Stimulated activated CD8-positive, alpha-beta memory T cell treated with anti-CD3 and anti-CD28 coated beads, Interleukin-7, amount 100 ng/mL, for 24 hours (primary cell): ENCODE measurements around the gene HAUS5.

Source experiments
- DNase-seq: peaks from one replicate; pipeline ENCODE4 v3.0.0-alpha.2; 2020; ENCODE audit warnings: low read depth

Gene HAUS5

DNA sequence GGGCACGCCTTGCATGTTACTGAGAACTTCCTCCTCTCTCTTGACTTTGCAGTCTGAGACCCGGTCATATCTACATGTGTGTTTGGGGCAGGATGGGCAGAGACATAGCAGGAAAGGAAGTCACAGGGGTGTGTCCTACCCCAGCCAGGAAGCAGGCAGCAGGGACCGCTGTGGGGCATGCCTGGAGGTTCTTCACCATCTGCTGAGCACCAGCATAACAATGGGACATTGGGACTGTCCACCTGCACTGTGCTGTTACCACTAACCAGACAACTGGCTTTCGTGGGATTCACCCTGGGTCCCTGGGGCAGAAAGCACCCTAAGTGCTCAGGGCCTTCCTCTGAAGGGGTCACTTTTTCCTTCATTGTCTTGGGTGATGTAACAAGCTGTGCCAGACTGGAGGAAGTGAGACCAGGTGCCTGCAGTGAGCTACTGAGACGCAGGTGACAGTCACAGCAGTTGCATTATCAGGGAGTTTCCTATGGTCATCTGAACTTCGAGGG, 2.6 kb upstream of the HAUS5 start:
- no peak for DNase-seq

DNA sequence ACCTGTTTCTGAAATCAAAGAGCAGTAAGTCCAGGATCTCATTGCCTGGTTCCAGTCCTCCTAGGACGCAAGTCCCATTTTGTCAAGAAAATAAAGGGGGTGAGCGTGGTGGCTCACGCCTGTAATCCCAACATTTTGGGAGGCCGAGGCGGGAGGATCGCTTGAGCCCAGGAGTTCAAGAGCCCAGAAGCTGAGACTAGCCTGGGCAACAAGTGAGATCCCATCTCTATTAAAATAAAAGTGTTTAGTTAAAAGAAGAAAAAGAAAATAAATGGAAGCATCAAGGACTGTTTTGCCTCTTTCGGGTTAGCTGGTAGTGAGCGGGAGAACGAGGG, 344 bp upstream of the HAUS5 start:
- no peak for DNase-seq

DNA sequence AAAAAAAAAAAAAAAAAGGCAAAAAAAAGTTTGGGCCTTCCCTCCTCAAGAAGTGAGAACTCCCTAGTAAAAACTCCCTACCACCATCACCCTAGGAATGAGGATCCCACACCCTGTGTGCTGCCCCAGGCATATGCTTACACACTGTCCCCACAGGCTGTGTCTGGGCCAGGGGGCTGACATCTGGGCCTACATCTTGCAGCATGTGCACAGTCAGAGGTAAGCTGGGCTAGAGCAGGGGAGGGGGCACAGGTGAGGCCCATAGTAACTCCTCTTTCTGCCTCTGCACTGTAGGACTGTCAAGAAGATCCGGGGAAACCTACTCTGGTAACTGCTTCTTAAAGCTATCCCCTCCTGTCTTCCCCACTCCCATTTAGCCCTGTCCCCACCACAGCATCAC, 1.0 kb downstream of the HAUS5 start:
- DNase-seq: no peak

DNA sequence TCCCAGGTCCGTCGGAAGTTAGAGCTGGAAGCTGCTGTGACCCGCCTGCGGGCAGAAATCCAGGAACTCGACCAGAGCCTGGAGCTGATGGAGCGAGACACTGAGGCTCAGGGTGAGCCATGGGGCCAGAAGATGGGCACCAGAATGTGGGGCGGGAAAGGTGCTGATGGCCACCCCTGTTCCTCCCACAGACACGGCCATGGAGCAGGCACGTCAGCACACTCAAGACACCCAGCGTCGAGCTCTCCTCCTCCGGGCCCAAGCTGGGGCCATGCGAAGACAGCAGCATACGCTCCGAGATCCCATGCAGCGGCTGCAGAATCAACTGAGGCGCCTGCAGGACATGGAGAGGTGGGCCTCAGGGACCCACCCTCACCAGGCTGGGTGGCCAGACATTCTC, 2.5 kb downstream of the HAUS5 start:
- DNase-seq: no peak

DNA sequence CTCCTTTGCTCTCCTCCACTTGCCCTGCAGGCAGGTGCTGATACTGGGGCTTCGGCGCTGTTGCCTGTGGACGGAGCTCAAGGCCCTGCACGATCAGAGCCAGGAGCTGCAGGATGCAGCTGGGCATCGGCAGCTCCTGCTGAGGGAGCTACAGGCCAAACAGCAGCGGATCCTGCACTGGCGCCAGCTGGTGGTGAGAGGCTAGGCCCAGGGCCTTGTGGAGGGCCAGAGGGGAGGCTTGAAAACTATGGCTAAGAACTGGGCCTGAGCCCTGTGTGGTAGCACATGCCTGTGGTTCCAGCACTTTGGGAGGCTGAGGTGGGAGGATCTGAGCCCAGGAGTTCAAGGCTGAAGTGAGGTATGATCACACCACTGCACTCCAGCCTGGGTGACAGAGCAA, 6.3 kb downstream of the HAUS5 start:
- no peak for DNase-seq

DNA sequence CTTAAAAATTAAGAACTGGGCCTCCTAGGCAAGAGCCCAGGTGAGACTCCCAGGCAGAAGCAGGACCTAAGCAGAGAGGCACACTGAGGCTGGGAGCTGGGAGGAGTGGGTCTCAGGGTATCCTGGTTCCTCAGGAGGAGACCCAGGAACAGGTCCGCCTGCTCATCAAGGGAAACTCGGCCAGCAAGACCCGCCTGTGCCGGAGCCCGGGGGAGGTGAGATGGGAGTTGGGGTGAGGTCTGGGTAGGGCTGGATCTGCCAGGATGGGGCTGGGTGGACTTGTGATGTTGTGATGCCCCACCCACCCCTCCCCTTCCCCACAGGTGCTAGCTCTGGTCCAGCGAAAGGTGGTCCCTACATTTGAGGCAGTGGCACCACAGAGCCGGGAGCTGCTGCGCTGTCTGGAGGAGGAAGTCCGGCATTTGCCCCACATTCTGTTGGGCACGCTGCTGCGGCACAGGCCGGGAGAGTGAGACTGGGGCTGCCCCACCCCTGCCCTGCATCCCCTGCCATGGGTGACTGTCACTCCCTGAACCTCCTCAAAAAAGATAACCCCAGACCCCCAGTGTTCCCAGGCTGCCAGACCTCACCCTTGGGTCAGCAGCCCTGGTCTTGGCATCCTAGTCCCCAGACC, 6.9 kb downstream of the HAUS5 start:
- DNase-seq: no peak

DNA sequence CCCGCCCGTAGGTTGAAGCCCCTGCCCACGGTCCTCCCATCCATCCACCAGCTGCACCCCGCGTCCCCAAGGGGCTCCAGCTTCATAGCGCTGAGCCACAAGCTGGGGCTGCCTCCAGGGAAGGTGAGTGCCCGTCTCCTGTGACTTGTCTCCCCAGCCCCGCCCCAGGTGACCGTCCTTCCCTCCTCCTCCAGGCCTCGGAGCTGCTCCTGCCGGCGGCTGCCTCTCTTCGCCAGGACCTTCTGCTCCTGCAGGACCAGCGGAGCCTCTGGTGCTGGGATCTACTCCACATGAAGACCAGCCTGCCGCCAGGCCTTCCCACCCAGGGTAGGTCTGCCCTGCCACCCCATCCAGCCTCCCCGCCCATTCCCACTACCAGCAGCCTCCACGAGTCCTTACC, 7.5 kb downstream of the HAUS5 start:
- DNase-seq: no peak

DNA sequence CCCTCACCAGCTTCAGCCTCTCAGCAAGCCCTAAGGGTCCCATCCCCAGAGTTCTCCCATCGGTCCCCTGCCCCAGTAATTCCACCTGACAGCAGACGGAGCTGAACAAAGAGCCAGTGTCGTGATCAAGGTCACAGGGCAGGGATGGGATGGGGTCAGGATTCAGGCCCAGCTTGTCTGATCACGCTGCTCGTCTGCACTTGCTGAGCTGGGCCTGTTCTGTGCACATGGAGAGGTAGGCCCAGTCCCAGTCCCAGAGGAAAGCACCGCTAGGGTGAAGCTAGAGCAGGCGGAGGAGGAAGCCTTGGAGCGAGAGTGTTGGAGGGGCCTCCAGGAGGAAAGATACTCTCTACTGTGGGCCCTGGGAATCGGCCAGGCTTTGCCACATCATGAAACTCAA, 9.2 kb downstream of the HAUS5 start:
- no peak for DNase-seq

DNA sequence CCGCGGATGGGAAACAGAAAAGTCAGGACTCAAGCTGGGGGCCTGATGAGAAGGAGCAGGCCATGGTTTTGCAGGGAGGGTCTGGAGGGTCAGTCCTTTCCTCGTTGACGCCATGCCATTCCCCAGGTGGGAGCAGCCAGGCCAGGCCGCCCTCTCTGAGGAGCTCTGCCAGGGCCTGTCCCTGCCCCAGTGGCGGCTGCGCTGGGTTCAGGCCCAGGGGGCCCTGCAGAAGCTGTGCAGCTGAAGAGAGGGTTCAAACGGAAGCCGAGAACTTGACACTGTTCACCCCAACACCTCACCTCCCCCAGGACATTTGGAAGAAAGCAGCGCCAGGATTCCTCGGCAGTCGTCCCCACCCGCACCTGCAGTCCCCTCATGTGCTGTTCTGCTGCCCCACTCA, 10.2 kb downstream of the HAUS5 start:
- no peak for DNase-seq

DNA sequence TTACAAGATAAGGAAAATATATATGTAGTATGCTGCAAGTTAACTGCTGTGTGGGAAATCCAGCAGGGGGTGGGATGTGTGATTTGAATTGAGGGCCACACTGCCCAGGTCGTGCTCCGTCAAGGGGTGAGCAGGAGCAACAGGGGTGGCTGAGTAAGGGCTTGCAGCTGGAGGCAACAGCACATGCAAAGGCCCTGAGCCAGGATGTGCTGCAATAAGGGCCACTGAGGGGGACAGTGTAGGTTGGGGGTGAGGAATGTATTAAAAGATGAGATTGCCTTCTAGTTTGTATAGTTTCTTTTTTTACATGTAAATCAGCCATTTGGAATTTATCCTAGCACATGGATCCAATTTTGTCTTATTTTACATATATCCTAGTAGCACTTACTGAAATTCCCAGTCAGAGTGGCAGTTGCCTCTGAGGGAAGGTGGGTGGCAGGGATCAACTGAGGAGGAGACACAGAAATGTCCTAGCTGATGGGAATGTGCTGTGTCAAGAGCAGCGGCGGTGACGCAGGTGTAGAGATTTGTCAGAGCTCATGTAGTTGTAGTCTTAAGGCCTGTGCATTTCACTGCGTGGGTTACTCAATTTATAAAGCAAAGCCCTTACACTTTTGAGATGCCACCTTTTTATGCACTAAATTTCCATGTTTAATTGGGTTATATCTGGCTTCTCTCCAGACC, 10.9 kb downstream of the HAUS5 start:
- DNase-seq: no peak

DNA sequence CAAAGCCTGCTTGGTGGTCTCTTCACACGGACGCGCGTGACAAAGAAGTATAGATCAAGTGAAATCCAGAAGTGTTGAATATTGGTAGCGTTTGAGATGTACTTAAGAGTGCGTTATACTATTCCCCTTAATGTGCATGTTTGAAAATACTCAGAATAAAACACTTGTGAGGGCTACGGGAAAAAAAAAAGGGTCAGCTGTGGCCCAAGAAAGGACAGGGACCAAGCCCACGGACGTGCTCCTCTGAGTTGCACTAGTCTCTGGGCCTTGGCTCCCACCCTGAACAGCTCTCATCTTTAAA, 15.7 kb downstream of the HAUS5 start:
- no peak for DNase-seq

DNA sequence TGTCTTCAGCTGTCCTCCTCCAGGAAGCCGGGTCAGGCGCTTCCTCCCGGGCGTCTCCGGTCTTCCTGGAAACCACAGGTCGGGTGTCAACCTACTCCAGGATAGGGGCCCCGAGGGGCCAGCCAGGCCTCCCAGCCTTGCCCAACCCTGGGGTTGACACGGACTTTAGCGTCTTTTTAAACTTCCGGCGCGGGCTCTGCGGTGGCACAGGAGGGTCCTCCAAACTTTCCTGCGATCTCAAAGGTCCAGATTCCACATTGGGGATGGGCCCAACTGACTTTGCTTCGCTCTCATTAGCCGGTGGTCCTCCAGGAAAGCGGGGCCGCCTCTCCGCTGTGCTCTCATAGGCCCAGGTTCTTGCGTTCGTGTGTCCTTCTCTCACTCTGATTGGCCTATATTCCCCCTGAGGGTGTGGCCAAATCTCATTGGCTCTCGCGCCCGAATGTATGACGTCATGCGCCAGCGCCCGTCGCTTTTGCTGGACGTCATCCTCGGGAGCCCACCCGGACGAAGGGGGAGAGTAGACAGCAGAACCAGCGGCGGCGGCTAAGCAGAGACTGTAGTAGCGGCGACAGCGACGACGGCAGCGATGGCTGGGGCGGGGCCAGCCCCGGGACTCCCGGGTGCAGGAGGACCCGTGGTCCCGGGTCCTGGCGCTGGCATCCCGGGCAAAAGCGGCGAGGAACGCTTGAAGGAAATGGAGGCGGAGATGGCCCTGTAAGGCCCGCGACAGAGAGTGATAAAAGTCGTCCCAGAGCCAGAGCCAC, 16.2 kb downstream of the HAUS5 start, which contains the start of gene RBM42:
RBM42 (plus strand) TSS at position 472 of the 767 bp plus-strand sequence; CDS start at position 590, 118 bp downstream.
- DNase-seq: peak; percentile 97

DNA sequence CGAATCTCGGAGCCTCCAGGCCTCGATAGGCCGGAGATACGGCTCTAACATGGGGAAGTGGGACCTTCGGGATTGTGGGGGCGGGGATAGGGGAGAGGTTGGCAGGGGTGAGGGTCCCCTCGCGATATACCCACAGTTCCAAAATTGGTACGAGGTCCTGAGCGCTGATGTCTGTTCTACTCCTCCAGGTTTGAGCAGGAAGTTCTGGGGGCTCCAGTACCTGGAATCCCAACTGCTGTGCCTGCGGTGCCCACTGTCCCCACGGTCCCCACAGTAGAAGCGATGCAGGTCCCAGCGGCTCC, 16.7 kb downstream of the HAUS5 start:
- DNase-seq: no peak

DNA sequence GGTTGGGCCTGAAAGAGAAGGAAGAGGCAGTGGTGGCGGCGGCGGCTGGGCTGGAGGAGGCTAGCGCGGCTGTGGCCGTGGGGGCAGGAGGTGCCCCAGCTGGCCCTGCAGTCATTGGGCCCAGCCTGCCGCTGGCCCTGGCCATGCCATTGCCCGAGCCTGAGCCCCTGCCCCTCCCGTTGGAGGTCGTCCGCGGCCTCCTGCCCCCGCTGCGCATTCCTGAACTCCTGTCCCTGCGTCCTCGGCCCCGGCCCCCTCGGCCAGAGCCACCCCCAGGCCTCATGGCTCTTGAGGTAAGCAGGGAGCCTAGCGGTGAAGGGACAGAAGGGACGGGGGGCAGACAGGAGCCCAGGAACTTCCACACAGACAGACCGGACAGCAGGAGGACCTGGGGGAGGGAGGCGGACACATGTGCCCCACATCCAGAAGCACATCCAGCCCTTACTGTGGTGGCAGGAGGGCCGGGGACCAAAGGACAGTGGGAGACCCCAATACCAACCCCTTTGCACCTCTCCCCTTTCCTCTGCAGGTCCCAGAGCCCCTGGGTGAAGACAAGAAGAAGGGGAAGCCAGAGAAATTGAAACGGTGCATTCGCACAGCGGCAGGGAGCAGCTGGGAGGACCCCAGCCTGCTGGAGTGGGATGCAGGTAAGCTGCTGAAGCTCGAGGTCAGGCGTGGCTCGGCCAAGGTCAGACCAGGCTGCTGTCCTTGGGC, 21.3 kb downstream of the HAUS5 start:
- DNase-seq: no peak

DNA sequence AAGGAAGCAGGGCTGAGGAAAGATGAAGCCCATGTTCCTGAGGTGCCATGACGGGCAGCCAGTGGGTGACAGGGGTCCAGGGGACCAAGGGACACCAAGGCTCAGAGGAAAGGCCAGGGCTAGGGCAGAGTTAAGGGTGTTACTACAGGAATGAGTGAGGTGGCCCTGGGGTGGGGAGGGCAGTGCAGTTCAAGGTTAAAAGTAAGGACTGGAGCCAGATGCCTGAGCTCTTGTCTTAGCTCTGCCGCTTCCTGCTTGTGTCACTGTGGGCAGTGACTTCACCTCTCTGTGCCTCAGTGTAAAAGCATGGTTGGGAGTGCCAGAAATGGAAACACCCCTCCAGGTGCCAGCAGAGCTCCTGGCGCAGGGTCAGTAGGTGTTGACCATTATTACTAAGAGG, 24.1 kb downstream of the HAUS5 start:
- no peak for DNase-seq

DNA sequence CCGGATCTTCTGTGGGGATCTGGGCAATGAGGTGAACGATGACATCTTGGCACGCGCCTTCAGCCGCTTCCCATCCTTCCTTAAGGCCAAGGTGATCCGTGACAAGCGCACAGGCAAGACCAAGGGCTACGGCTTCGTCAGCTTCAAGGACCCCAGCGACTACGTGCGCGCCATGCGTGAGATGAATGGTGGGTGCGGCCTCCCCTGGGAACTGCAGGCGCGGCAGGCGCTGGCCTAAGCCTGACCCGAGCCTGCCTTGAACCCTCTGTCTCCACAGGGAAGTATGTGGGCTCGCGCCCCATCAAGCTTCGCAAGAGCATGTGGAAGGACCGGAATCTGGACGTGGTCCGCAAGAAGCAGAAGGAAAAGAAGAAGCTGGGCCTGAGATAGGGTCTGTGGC, 24.6 kb downstream of the HAUS5 start:
- DNase-seq: no peak

DNA sequence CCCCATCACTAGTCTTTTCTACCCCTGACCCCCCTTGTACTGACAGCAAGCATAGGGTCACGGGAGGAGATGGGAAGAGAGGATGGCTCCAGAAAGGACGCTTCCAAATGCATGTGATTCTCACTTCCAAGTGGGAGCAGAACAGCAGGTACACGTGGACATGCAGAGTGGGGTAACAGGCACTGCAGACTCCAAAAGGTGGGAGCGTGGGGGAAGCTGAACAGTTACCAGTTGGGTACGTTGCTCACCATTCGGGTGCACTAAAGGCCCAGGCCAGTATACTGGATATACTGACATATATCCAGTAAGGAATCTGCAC, 26.7 kb downstream of the HAUS5 start:
- DNase-seq: no peak

DNA sequence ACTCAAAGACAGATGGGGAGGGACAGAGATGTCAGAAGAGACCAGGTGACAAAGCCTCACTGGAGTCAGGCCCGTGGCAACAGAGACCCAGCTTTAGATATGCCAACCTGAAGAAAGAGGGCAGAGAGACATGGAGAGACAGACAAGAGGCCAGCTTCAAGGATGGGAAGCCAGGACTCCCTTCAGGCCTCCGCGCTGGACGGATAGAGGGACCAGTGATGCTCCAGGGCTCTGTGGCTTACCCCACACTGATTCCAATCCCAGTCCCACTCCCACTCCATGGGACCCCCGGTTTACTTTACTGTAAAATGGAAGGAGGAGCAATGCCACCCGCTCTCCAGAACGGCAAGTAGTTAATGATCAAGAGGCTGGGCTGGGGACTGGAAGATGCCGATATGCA, 27.3 kb downstream of the HAUS5 start:
- no peak for DNase-seq

DNA sequence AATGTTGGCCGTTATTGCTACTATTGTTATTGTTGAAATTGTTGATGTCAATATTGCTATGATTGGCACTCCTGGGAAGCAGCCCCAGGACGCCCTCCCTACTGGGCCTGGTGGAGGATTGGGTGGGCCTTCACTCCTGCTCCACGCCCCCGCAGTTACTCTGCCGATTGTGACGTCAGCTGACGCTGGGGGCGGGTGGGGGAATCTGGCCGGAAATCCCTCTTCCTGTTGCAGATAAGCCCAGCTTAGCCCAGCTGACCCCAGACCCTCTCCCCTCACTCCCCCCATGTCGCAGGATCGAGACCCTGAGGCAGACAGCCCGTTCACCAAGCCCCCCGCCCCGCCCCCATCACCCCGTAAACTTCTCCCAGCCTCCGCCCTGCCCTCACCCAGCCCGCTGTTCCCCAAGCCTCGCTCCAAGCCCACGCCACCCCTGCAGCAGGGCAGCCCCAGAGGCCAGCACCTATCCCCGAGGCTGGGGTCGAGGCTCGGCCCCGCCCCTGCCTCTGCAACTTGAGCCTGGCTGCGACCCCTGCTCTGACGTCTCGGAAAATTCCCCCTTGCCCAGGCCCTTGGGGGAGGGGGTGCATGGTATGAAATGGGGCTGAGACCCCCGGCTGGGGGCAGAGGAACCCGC, 29.1 kb downstream of the HAUS5 start, which contains the start of gene ETV2:
ETV2 (plus strand) TSS at position 231 of the 637 bp plus-strand sequence. CDS start 716 bp downstream, outside the sequence.
- DNase-seq: no peak

DNA sequence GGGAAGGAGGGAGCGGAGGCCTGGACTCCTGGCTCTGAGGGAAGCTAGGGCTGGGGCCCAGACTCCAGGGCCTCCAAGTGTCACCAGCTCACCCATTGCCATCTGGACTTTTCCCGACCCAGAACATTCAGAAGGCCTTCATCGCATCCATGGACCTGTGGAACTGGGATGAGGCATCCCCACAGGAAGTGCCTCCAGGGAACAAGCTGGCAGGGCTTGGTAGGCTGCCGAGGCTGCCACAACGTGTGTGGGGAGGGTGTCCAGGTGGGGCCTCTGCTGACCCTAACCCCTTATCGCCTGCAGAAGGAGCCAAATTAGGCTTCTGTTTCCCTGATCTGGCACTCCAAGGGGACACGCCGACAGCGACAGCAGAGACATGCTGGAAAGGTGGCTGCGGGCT, 29.8 kb downstream of the HAUS5 start:
- no peak for DNase-seq

DNA sequence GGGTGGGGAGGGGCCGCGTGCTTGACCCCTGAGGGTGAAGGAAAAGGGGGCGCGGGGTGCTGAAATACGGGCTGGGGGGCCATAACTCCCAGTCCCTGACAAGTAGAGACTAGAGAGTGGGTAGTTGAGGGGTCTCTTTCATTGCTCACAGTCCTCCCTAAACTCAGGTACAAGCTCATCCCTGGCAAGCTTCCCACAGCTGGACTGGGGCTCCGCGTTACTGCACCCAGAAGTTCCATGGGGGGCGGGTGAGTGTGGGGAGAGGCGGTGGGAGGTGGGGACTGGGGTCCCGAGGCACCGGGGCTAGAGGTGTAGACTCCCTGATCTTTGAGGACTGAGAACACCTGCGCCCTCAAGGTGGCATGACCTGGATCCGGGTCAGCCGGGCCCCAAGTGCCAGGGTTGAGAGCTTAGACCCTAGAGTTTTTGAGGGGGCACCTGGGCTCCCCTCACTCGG, 30.3 kb downstream of the HAUS5 start:
- DNase-seq: no peak
